ENCODE results near the gene MARCO. TPM values are rescaled to one million over a fixed set of nuclear protein-coding genes. Genes with fewer than 3 reads are reported as not detected.

MARCO gene
- total RNA-seq (2014; rRNA removed; shearing (Covaris generic)) (not detected in 2 replicates), polyA plus RNA-seq (2016; fragmentation: Nextera tagmentation; extraction: Ambion mirVana) (not detected in 2 replicates)
- long read RNA-seq = 0 reads

- DNase-seq (ENCODE audit: low spot score) (no peak), ATAC-seq (no peak)
- no peak within 1 kb of the TSS for H3K4me3 ChIP-seq
- H3K27me3 Mint-ChIP-seq (ENCODE audit: insufficient read depth, low read depth, poor library complexity) = no peaks in the 10 kb centered on the region
- H3K4me1 Mint-ChIP-seq = no peaks in the 10 kb centered on the region
- H4K20me1 ChIP-seq (replicated peaks; ENCODE audit: insufficient read depth) = peaks cover 4% of the 10 kb centered on the region; the same call in 1 of the 2 replicates
- H3K4me3 Mint-ChIP-seq = no peak within 1 kb of the TSS
- no peaks in the 10 kb centered on the region for H3K79me2 ChIP-seq (replicated peaks; ENCODE audit: insufficient read depth)
- H3K27me3 ChIP-seq (ENCODE audit: insufficient read depth) = no peaks in the 10 kb centered on the region
- H3K27ac Mint-ChIP-seq = no peak within 1 kb of the TSS
- TF ChIP-seq ZNF114 (CRISPR knock-in tag; IDR thresholded peaks at IDR 0.05) (no peak), CREB1 (CRISPR knock-in tag; IDR thresholded peaks at IDR 0.05; ENCODE audit: low read depth) (no peak), POLR2AphosphoS5 (IDR thresholded peaks at IDR 0.05; ENCODE audit: low read depth) (no peak), EZH2phosphoT487 (IDR thresholded peaks at IDR 0.05; ENCODE audit: unreplicated experiment) (no peak), NANOG (IDR thresholded peaks at IDR 0.05; ENCODE audit: borderline replicate concordance) (no peak), CTCF (conservative IDR thresholded peaks at IDR 0.05; ENCODE audit: low read depth in 2 of 2) (no peak), ZNF331 (CRISPR knock-in tag; IDR thresholded peaks at IDR 0.05; ENCODE audit: low read depth) (no peak), STAT1 (IDR thresholded peaks at IDR 0.05; ENCODE audit: unreplicated experiment) (no peak), EZH2 (IDR thresholded peaks at IDR 0.05; ENCODE audit: low read depth, unreplicated experiment) (no peak), ETS1 (IDR thresholded peaks at IDR 0.05) (no peak), ZNF462 (CRISPR knock-in tag; IDR thresholded peaks at IDR 0.05) (no peak), JUNB (IDR thresholded peaks at IDR 0.05; ENCODE audit: unreplicated experiment) (no peak)
- TF ChIP-seq, protein P1, sequence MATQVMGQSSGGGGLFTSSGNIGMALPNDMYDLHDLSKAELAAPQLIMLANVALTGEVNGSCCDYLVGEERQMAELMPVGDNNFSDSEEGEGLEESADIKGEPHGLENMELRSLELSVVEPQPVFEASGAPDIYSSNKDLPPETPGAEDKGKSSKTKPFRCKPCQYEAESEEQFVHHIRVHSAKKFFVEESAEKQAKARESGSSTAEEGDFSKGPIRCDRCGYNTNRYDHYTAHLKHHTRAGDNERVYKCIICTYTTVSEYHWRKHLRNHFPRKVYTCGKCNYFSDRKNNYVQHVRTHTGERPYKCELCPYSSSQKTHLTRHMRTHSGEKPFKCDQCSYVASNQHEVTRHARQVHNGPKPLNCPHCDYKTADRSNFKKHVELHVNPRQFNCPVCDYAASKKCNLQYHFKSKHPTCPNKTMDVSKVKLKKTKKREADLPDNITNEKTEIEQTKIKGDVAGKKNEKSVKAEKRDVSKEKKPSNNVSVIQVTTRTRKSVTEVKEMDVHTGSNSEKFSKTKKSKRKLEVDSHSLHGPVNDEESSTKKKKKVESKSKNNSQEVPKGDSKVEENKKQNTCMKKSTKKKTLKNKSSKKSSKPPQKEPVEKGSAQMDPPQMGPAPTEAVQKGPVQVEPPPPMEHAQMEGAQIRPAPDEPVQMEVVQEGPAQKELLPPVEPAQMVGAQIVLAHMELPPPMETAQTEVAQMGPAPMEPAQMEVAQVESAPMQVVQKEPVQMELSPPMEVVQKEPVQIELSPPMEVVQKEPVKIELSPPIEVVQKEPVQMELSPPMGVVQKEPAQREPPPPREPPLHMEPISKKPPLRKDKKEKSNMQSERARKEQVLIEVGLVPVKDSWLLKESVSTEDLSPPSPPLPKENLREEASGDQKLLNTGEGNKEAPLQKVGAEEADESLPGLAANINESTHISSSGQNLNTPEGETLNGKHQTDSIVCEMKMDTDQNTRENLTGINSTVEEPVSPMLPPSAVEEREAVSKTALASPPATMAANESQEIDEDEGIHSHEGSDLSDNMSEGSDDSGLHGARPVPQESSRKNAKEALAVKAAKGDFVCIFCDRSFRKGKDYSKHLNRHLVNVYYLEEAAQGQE (IDR thresholded peaks at IDR 0.05; ENCODE audit: unreplicated experiment) = no peak
- H3K27ac ChIP-seq (ENCODE audit: low read depth) = no peak within 1 kb of the TSS
- H3K9me2 ChIP-seq (ENCODE audit: insufficient read depth) = no peaks in the 10 kb centered on the region
- no peaks in the 10 kb centered on the region for H3K4me1 ChIP-seq (ENCODE audit: insufficient read depth)
- H3K4me2 ChIP-seq = no peak within 1 kb of the TSS
- no peaks in the 10 kb centered on the region for H3K36me3 ChIP-seq (ENCODE audit: insufficient read depth)
- H3K36me3 Mint-ChIP-seq (ENCODE audit: low read depth) = no peaks in the 10 kb centered on the region
- no peak within 1 kb of the TSS for H2AFZ ChIP-seq
- no peaks in the 10 kb centered on the region for H3F3A ChIP-seq (replicated peaks; ENCODE audit: low read depth)
- no peaks in the 10 kb centered on the region for H3K9me3 Mint-ChIP-seq
Observed at GRCh38 chr2:118942031-118942430, at the start of gene MARCO. Gene MARCO, plus strand, starts transcription at chr2:118942194. Its CDS starts 107 bp downstream, at chr2:118942301.
